Ectodermal cell (in vitro differentiated cells): ENCODE measurements around the gene OCEL1.
A peak's percentile ranks its signal among the peaks of the same experiment; 100 is the strongest.

Experiments used
- H3K27ac ChIP-seq: 2 replicates; pipeline ENCODE4 v1.7.0; 2013; ENCODE audit warnings: mild to moderate bottlenecking, low read depth, low read length; ENCODE audit not compliant: insufficient read depth, poor library complexity, severe bottlenecking
- H3K27me3 ChIP-seq: 2 replicates; pipeline ENCODE4 v1.7.0; 2013; ENCODE audit warnings: mild to moderate bottlenecking, low read length; ENCODE audit not compliant: insufficient read depth, control insufficient read depth, poor library complexity, severe bottlenecking
- H3K36me3 ChIP-seq: one replicate; pipeline ENCODE4 v1.7.0; 2013; ENCODE audit warnings: low read length; ENCODE audit not compliant: control insufficient read depth, insufficient read depth
- H3K4me1 ChIP-seq: one replicate; pipeline ENCODE4 v1.7.0; 2013; ENCODE audit warnings: low read length; ENCODE audit not compliant: control insufficient read depth, insufficient read depth
- H3K4me3 ChIP-seq: 2 replicates; pipeline ENCODE4 v1.7.0; 2013; ENCODE audit warnings: low read depth, low read length, control low read depth; ENCODE audit not compliant: insufficient read depth
- H3K9me3 ChIP-seq: 2 replicates; pipeline ENCODE4 v1.7.0; 2013; ENCODE audit warnings: mild to moderate bottlenecking, low read length, moderate library complexity; ENCODE audit not compliant: control insufficient read depth
- WGBS, 2 experiments: methylation state at CpG; one replicate each; pipeline ENCODE4 v1.1.7; 2013; ENCODE audit warnings: missing lambda C conversion rate in 2 of 2; 5-methylcytosine and 5-hydroxymethylcytosine counted together

OCEL1 gene

DNA sequence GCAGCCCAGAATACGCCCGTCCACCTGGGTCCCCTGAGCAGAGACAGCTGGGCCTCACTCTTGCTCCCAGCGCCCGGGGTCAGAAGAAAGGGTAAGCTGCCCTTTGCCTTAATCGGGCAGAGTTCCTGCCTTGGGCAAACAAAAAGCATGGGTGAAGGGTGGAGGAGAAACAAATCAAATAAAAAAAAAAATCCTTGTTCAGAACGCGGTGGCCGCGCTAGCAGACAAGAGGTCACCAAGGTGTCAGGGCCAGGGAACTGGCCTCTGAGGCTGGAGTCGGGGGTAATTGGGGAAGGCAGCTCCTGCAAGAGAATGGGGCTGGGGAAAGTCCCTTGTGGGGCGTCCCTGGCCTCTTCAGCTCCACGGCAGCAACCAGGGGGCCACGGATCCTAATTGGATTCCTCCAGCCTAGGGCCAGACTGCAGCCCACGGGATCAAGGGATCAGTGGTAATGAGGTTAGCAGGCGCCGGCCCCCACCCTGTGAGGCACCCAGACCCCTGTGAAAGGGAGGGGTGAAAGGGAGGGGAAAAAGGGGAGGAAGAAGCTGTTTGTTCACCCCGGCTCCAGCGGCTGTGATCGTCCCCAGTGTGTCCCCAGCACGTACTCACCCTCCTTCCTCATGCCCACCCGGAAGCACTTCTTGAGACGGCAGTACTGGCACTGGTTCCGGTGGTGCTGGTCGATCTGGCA lies 14.2 kb downstream of the OCEL1 start:
- WGBS, 2 experiments = 89% methylated on average over 24 of the region's 24 CpGs
- peaks cover 16% of the 10 kb centered on the region for H3K4me1 ChIP-seq
- peaks cover 9% of the 10 kb centered on the region for H3K36me3 ChIP-seq
- H3K9me3 ChIP-seq = no peaks in the 10 kb centered on the region
- no peak overlapping the region for H3K4me3 ChIP-seq
- no peaks in the 10 kb centered on the region for H3K27me3 ChIP-seq
- H3K27ac ChIP-seq = peak overlapping the region; percentile 17

DNA sequence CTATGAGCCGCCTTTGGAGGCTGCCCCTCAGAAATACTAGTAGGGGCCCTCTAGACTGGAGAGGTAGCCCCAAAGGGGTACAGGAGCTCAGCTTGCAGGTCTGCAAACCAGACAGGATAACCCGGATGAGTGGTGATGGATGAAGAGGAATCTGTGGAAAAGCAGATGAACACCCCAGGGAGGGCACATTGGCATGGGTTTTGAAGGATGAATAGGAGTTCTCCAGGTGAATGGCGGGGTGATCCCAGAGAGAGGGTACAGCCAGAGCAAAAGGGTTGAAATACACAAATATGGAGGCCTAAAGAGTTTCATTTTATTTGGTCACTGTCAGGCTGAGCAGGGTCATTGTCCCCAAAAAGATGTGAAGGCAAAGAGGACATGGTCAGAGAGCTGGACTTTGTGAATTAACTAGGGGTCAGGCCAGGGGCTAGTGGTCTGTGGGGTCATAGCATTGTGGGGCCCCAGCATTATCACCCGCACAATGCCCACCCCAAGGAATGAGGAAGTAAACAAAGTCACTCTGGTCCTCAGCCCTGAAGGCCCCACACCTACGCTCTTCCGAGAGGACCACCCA lies 14.9 kb downstream of the OCEL1 start:
- WGBS, 2 experiments = 95 to 96% methylated on average over 6 of the region's 6 CpGs
- peak overlapping the region; percentile 17 for H3K27ac ChIP-seq
- H3K9me3 ChIP-seq = no peaks in the 10 kb centered on the region
- H3K4me1 ChIP-seq = peaks cover 16% of the 10 kb centered on the region
- H3K4me3 ChIP-seq = no peak overlapping the region
- no peaks in the 10 kb centered on the region for H3K27me3 ChIP-seq
- H3K36me3 ChIP-seq = peaks cover 9% of the 10 kb centered on the region

DNA sequence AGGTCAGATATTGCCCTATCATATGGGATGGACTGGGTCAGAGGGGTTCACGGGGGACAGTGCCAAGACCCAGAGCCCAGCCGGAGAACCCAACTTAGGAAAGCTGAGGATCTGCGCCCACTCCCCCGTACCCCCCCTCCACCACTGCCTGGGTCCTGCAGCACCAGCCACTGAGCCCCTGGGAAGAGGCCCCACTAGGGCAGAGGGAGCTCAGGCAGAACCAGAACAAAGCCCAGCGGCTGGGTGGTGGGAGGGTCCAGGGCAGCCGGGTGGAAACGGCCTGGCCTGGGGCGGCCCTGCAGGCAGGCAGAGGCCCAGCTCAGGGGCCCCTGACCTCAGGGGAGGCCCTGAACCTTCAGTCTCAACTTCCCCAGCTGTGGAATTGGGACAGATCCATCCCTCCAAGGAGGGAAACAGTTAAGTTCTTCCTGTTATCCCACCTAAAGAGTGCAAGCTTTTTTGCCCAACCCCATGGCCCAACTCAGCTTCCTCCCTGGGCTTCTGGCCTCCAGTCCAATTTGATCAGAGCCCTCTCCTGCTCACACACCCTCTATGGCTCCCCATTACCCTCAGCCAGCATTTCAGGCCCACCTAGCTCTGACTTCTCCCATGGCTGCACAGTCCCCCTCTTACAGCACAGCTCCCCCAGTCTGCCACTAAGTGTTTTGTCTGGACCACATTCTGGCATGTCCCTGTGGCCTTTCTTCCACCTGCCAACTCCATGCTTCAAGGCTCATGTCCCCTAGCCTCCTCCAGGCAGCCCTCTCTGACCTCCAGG lies 16.6 kb downstream of the OCEL1 start:
- peaks cover 9% of the 10 kb centered on the region for H3K36me3 ChIP-seq
- H3K9me3 ChIP-seq = no peaks in the 10 kb centered on the region
- no peak overlapping the region for H3K4me3 ChIP-seq
- H3K27ac ChIP-seq = no peak overlapping the region
- no peaks in the 10 kb centered on the region for H3K27me3 ChIP-seq
- 62 to 66% methylated on average over 8 of the region's 8 CpGs for WGBS, 2 experiments
- H3K4me1 ChIP-seq = peaks cover 29% of the 10 kb centered on the region

DNA sequence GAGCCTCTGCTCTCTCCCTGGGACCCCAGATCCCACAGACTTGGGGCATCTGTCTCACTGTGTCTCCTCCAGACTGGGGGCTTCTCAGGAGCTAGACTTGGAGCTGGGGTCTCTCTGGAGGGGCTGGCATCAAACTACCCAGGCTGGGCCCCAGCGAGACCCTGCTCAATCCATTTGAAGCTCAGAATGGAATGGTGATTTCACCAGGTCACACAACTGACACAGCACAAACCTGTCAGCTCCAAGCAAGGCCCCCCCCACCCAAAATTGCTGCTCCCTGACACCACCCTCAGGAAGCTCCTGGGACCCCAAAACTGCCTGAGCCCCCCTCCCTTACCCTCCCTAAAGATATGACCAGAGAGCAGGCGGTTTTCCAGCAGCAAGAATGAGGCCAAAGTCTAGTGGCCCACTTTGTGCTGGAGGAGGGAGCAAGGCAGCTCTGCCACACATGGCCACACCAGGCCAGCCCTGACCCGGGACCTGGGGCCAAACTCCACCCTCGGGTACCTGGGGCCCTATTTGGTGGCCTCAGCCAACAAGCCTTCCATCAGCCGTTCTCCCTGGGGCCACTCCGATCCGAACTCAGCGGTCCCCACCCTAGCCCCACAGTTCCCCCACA lies 17.3 kb downstream of the OCEL1 start:
- 39 to 40% methylated on average over 8 of the region's 8 CpGs for WGBS, 2 experiments
- H3K36me3 ChIP-seq = peaks cover 6% of the 10 kb centered on the region
- H3K4me3 ChIP-seq = peak overlapping the region; percentile 72
- peaks cover 36% of the 10 kb centered on the region for H3K4me1 ChIP-seq
- H3K27ac ChIP-seq = no peak overlapping the region
- no peaks in the 10 kb centered on the region for H3K9me3 ChIP-seq
- H3K27me3 ChIP-seq = no peaks in the 10 kb centered on the region

DNA sequence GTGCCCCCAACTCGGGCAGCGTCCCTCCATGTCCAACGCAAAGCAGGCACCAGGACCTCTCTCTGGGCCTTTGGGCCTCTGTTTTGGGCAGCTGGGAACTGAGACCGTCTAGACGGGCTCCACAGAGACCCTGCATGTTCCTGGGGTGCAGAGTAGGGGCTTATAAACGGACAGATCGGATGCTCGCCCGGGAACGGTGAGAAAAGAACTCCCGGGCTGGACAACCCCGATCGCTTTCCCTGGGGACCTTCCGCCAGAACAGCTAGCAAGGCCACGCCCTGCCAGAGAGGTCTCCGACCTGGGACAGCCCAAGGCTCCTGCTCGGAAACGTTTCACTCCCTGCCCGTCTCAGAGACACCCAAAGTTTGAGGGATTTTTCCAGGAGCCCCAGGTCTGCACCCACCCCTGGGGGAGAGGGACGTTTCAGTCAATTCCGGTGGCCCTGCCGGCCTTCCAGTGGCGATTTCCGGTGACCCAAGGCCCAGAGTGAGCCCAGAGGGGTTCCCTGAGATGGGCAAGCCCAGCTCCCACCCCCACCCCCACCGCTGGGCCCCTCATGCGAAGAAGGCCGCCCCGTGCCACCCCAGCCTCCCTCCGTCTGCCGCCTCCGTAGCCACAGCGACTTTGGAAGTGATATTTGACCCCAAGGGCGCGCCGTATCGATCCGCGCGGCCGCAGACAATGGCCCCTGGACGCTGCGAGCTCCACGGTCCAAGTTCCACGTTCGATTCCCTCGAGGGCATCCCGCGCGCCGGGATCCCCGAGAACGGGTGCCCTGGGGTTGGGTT lies 18.0 kb downstream of the OCEL1 start:
- H3K9me3 ChIP-seq = no peaks in the 10 kb centered on the region
- H3K36me3 ChIP-seq = no peaks in the 10 kb centered on the region
- 1 to 2% methylated on average over 52 of the region's 52 CpGs for WGBS, 2 experiments
- H3K4me3 ChIP-seq = peak overlapping the region; percentile 72
- H3K27me3 ChIP-seq = no peaks in the 10 kb centered on the region
- no peak overlapping the region for H3K27ac ChIP-seq
- peaks cover 36% of the 10 kb centered on the region for H3K4me1 ChIP-seq

DNA sequence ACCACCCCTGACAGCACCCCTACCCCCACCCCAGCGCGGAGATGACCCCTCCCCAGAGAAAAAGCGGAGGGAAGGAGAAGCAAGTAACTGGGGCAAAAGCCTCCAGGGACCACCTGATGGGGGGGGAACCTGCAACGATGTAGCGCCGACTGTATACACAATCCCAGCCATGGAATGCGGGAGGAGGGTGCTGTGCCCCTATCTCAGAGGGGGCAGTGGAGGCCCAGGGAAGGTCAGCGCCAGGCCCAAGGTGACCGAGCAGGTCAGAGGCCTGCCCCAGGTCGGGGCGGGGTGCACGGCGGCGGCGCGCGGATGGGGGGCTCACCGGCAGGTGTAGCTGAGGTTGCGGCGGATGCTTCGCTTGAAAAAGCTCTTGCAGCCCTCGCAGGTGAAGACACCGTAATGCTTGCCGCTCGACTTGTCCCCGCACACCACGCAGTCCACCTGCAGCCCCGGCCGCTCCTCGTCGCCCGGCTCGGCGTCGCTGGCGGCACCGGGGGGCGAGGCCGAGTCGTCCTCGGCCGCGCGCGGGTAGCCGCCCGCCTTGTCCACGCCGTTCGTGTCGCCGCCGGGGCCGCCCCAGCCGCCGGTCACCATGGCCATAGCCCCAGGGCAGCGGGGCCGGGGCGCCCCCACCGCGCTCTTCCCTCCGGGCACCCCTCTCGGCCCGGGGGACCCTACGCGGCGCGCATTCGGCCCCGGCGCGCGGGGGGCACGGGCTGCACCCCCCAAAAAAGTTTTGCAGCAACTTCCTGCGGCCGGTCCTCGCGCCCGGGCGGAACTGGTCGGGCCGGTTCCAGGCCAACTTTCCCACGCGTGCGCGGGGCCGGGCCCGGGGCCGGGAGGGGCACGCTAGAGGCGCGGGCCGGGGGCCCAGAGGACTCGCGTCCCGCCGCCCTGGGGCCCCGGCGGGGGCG lies 18.9 kb downstream of the OCEL1 start:
- H3K4me3 ChIP-seq = peak overlapping the region; percentile 72
- no peaks in the 10 kb centered on the region for H3K27me3 ChIP-seq
- no peak overlapping the region for H3K27ac ChIP-seq
- no peaks in the 10 kb centered on the region for H3K36me3 ChIP-seq
- H3K4me1 ChIP-seq = peaks cover 35% of the 10 kb centered on the region
- WGBS, 2 experiments = 0% methylated on average over 100 of the region's 100 CpGs
- no peaks in the 10 kb centered on the region for H3K9me3 ChIP-seq

DNA sequence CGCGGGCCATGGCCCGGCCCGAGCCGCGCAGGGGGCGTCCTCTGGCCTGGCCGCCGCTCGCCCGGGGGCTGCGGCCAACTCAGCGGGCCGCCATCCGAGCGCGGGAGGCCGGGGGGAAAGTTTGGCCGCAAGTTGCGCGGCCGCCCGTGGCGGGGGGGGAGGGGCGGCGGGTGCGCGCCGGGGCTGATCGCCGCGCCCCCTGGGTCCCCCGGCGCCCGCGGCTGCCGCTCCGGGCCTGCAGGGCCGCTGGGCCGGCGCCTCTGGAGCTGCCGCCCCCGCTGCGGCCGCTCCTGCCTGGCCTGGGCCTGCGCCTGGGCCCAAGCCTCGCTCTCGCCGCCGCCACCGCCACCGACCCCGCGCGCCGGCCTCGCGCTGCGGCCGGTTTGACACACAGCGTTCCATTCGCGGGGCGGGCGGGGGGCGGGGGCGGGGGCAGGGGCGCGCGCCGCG lies 19.5 kb downstream of the OCEL1 start, which contains the start of gene NR2F6:
NR2F6 (minus strand) TSS at position 385 of the 450 bp plus-strand sequence. CDS start 699 bp downstream, outside the sequence.
- 0% methylated on average over 72 of the region's 72 CpGs for WGBS, 2 experiments
- no peaks in the 10 kb centered on the region for H3K9me3 ChIP-seq

DNA sequence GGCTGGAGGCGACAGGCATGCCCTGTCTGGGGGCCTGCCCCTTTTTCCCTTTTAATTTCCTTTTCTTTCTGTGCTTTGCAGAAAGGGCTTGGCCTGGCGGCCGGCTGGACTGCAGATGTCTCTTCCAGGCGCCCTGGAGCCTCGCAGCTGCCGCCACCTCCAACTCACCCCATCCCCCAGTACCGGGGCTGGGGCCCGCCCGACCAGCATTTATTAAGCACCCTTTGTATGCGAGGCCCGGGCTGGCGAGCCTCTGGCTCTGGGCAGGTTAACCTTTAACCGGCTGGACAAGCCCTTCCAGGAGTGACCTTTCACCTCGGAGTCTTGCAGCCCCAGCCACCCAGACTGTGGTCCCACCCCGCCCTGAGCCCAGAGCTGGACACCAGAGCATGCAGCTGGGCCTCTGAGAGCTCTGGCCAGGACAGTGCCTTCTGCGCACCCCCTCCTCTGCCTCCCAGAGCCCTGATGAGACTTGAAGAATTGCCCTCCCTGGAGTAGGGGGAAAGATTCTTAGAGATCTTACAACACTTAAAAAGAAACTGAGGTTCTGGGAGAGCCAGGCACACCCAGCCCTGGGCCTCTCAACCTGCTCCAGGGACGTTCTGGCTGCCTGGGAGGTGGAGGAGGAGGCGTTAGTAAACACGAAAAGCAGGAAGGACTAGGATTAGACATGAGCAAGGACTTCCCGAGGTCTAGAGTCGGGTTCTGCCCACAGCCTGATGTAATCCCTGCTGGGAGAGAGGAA lies 20.8 kb downstream of the OCEL1 start:
- Histone ChIP-seq H3K36me3 (no peaks in the 10 kb centered on the region), H3K27ac (peak overlapping the region; percentile 89), H3K4me3 (peak overlapping the region; percentile 36), H3K4me1 (peaks cover 24% of the 10 kb centered on the region), H3K9me3 (no peaks in the 10 kb centered on the region), H3K27me3 (no peaks in the 10 kb centered on the region)
- WGBS, 2 experiments = 16 to 17% methylated on average over 21 of the region's 21 CpGs

More for the DNA sequence above, 19.5 kb downstream of the OCEL1 start, which contains the start of gene NR2F6:
- Histone ChIP-seq H3K27me3 (no peaks in the 10 kb centered on the region), H3K27ac (peak within 1 kb of the TSS; percentile 89), H3K4me3 (peak within 1 kb of the TSS; percentile 72), H3K36me3 (no peaks in the 10 kb centered on the region), H3K4me1 (peaks cover 29% of the 10 kb centered on the region)
